ENCODE data around the gene PTPRZ1.

GRCh38 chr7:121871188-121871587, 1.8 kb upstream of the PTPRZ1 start:
- TF ChIP-seq EGR1 (IDR thresholded peaks at IDR 0.05; ENCODE audit: borderline replicate concordance in 1 of 2, low read depth in 2 of 2, low read length in 2 of 2) (no peak), RAD21 (IDR thresholded peaks at IDR 0.05; ENCODE audit: insufficient read depth, low read depth, low read length) (no peak), POLR2A (IDR thresholded peaks at IDR 0.05; ENCODE audit: low read depth, low read length) (no peak), LARP7 (IDR thresholded peaks at IDR 0.05) (no peak)
- TF ChIP-seq, protein P1, sequence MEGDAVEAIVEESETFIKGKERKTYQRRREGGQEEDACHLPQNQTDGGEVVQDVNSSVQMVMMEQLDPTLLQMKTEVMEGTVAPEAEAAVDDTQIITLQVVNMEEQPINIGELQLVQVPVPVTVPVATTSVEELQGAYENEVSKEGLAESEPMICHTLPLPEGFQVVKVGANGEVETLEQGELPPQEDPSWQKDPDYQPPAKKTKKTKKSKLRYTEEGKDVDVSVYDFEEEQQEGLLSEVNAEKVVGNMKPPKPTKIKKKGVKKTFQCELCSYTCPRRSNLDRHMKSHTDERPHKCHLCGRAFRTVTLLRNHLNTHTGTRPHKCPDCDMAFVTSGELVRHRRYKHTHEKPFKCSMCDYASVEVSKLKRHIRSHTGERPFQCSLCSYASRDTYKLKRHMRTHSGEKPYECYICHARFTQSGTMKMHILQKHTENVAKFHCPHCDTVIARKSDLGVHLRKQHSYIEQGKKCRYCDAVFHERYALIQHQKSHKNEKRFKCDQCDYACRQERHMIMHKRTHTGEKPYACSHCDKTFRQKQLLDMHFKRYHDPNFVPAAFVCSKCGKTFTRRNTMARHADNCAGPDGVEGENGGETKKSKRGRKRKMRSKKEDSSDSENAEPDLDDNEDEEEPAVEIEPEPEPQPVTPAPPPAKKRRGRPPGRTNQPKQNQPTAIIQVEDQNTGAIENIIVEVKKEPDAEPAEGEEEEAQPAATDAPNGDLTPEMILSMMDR (IDR thresholded peaks at IDR 0.05 in 2 of 3, conservative IDR thresholded peaks at IDR 0.05 in 1 of 3; ENCODE audit: control insufficient read depth in 2 of 3, extremely low read depth in 1 of 3, insufficient read depth in 1 of 3, low read depth in 3 of 3, low read length in 3 of 3), result no peak

Measured in GM12878 (cell line).